Activated CD4-positive, alpha-beta memory T cell treated with anti-CD3 and anti-CD28 coated beads, Interleukin-2, amount 10 ng/mL, durations not matched to agents 7 days and 5 days (primary cell): Measurements from ENCODE around the gene DOK6. TPM values are rescaled to one million over a fixed set of nuclear protein-coding genes. Genes with fewer than 3 reads are reported as not detected.

Source experiments
- CTCF ChIA-PET: fragments of 350-600 bp; sonication (Branson Sonifier 250); formaldehyde crosslinking; loops from one replicate; lab custom pipeline; 2021; ENCODE audit warnings: antibody characterized with exemption, inconsistent platforms; lab: Charles Lee
- POLR2A ChIA-PET: fragments of 350-600 bp; sonication (Branson Sonifier 250); formaldehyde crosslinking; loops from one replicate; lab custom pipeline; 2021; ENCODE audit warnings: antibody characterized with exemption; lab: Charles Lee
- DNase-seq: peaks from one replicate; pipeline ENCODE4 v3.0.0-alpha.2; 2020
- H3K27ac Mint-ChIP-seq: one replicate; pipeline ENCODE4 v1.8.0; 2021; ENCODE audit warnings: mild to moderate bottlenecking, mixed read lengths
- H3K27me3 Mint-ChIP-seq: one replicate; pipeline ENCODE4 v1.8.0; 2021; ENCODE audit warnings: mixed read lengths
- H3K36me3 Mint-ChIP-seq: one replicate; pipeline ENCODE4 v1.8.0; 2021; ENCODE audit warnings: low read depth, mixed read lengths
- H3K4me1 Mint-ChIP-seq: one replicate; pipeline ENCODE4 v1.8.0; 2021; ENCODE audit warnings: mixed read lengths
- H3K4me3 Mint-ChIP-seq: one replicate; pipeline ENCODE4 v1.8.0; 2021; ENCODE audit warnings: mild to moderate bottlenecking, mixed read lengths
- H3K9me3 Mint-ChIP-seq: one replicate; pipeline ENCODE4 v1.8.0; 2021; ENCODE audit warnings: mixed read lengths
- total RNA-seq, 2 experiments: library from RNA; stranded (reverse); gene quantifications; one replicate each; pipeline ENCODE4 v1.2.3, GENCODE V29; 2021

The DOK6 gene
- total RNA-seq, 2 experiments from 2014 or later: not detected

DNA sequence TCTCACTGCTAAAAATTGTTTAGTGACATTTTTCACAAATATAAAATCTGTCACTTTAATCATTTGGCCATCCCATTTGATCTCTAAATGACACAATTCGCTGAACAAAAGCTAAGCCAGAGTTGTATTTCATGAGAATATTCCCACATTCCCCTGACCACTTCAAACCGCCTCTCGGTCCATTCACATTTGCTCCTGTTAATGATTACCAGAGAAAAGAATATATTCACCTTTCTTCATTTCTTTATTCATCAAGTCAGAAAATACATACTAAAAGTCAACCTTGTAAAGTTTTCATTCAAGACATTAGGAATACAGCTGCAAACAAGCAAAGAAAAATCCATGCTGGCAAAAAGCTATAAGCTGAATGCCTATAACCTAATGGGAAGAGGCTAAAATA, 225.5 kb downstream of the DOK6 start:
- no peaks in the 10 kb centered on the region for H3K9me3 Mint-ChIP-seq
- ChIA-PET CTCF (no interaction called here), POLR2A (no interaction called here)
- no peaks in the 10 kb centered on the region for H3K36me3 Mint-ChIP-seq
- no peak overlapping the region for H3K4me3 Mint-ChIP-seq
- no peak overlapping the region for H3K27ac Mint-ChIP-seq
- no peaks in the 10 kb centered on the region for H3K4me1 Mint-ChIP-seq
- H3K27me3 Mint-ChIP-seq: peaks cover 1% of the 10 kb centered on the region
- no peak for DNase-seq

DNA sequence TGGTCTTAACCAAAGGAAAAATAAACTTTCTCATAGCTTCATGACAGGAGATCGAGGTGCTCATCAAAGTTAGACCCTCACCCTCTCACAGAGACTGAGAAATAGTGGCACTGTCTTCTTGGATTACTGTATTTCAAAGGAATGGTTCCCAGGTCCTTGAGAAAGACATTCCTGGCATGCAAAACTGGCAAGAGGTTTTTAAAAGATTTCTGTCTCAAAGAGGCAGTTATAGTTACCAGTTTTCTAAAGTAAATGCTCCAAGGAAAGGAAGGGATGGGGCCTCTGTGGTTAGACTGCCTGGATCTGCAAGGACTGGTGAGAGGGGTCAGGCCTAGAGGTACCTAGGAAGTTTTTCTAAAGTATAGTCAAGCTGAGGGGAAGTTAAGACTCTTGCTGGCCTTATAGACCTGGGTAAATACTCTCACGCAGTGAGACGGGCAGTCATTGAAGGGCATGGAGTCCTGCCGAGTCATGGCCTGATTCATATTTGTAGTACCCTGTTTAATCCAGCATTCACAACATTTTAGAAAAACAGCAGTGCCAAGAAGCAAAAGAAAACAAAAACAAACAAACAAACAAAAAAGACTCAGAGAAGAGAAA, 226.1 kb downstream of the DOK6 start:
- no peaks in the 10 kb centered on the region for H3K9me3 Mint-ChIP-seq
- DNase-seq: no peak
- POLR2A ChIA-PET: no interaction called here
- CTCF ChIA-PET: no interaction called here
- H3K27me3 Mint-ChIP-seq: peaks cover 1% of the 10 kb centered on the region
- no peak overlapping the region for H3K4me3 Mint-ChIP-seq
- H3K36me3 Mint-ChIP-seq: no peaks in the 10 kb centered on the region
- no peaks in the 10 kb centered on the region for H3K4me1 Mint-ChIP-seq
- H3K27ac Mint-ChIP-seq: no peak overlapping the region

DNA sequence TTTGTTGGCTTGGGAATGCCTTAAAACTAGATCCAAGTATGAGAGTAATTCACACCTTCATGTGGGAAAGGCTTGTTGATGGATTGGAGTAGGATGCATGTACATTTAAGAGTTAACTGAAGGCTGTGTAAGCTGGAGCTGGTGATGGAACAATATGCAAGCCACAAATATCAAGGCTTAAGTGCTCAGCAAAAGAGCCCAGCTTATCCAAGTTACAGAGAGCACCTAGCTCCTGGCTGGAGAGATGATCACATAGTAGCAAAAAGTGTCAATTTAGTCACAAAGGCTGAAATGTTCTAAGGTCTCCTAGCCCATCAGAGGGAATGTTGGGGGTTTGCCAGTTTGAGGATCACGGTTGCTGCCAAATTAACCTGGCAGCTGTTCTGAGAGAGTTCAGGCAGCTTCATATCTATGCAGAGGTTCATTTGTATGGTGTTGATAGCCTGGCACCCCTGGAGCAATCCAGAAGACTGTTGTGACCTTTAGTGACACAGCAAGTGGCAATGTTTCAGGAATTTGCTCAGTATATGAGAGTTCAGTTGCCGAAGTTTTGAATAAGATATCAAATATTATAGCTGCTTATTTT, 228.2 kb downstream of the DOK6 start:
- no peak overlapping the region for H3K4me3 Mint-ChIP-seq
- no peaks in the 10 kb centered on the region for H3K4me1 Mint-ChIP-seq
- peaks cover 1% of the 10 kb centered on the region for H3K27me3 Mint-ChIP-seq
- DNase-seq: no peak
- H3K9me3 Mint-ChIP-seq: no peaks in the 10 kb centered on the region
- no peak overlapping the region for H3K27ac Mint-ChIP-seq
- POLR2A ChIA-PET: no interaction called here
- H3K36me3 Mint-ChIP-seq: no peaks in the 10 kb centered on the region
- CTCF ChIA-PET: no interaction called here

DNA sequence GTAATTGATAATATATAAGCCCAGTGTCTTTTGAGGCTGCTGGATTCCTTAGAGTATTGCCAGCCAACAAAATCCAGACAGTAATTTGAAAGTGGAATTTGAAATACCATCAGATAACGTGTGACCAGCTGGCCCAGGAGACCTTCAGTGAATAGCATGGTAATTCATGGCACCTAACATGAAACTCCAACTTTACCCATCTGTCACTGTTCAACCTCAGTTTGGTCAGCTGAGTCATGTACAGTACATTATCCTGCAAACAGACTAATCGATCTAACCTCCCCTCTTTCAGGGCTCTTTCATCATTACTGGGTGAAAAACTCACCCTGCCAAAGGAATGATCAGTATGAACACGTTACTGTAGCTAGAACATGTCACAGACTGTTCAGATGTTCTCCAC, 230.6 kb downstream of the DOK6 start:
- ChIA-PET CTCF (no interaction called here), POLR2A (no interaction called here)
- DNase-seq: no peak
- peaks cover 1% of the 10 kb centered on the region for H3K27me3 Mint-ChIP-seq
- H3K4me3 Mint-ChIP-seq: no peak overlapping the region
- no peaks in the 10 kb centered on the region for H3K36me3 Mint-ChIP-seq
- no peaks in the 10 kb centered on the region for H3K4me1 Mint-ChIP-seq
- no peak overlapping the region for H3K27ac Mint-ChIP-seq
- no peaks in the 10 kb centered on the region for H3K9me3 Mint-ChIP-seq

DNA sequence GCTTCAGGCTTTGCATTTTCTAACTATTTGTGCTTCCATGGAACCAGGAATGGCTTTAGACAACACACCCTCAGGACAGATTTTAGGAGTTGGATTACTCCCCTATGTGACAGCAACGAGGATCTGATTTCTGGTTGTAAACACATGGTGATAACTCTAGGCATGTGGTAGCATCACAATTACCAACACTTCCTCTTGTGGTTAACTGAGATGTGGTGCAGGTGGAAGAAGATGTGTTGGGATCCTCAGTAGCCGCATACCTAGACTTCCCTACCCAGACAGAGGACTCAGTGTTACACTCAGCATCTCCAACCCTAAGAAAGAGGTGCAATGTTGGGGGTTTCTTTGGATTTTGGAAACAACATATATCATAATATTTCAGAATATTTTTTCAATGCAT, 234.8 kb downstream of the DOK6 start:
- H3K9me3 Mint-ChIP-seq: no peaks in the 10 kb centered on the region
- no peak overlapping the region for H3K4me3 Mint-ChIP-seq
- ChIA-PET CTCF (no interaction called here), POLR2A (no interaction called here)
- H3K27me3 Mint-ChIP-seq: no peaks in the 10 kb centered on the region
- DNase-seq: no peak
- H3K4me1 Mint-ChIP-seq: no peaks in the 10 kb centered on the region
- no peaks in the 10 kb centered on the region for H3K36me3 Mint-ChIP-seq
- H3K27ac Mint-ChIP-seq: no peak overlapping the region

DNA sequence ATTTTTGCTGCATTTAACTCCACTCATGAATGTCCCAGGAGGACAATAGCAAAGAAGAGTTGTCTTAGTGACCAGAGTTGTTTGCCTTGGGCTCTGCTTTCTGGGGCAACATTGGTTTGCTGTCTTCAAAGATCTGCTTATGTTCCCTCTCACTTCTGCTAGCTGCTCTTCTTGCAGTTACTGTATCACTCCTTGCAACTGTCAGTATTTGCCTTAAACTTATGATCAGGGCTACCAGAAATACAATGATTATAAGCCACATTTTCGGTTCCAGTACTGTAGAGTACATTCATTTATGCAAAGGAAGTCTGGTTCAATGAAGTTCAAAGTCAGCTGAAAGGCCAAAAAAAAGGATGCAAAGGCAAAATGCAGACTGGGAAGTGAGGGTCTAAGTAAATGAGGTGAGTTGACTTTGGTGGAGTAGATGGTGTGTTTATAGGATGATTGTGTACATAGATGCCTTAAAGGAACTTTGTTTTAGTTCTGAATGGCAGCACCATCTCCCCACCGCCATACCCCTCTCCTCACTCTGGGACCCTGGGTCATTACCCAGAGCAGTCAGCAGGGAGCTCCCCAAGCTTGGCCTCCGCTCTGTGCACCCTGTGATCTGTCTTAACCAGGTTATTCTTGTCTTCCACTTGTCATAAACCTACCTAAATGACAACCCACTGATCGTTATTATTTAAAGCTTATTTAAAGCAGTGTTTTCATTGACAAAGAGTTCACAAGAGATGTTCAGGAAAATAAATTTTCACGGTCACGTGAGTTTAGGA, 236.0 kb downstream of the DOK6 start:
- DNase-seq: no peak
- Mint-ChIP-seq H3K4me3 (no peak overlapping the region), H3K27me3 (no peaks in the 10 kb centered on the region), H3K36me3 (no peaks in the 10 kb centered on the region), H3K27ac (no peak overlapping the region), H3K9me3 (no peaks in the 10 kb centered on the region), H3K4me1 (no peaks in the 10 kb centered on the region)
- POLR2A ChIA-PET: no interaction called here
- CTCF ChIA-PET: interaction anchor here (0.6 to 0.7 kb wide), 2 partner anchors 213 to 451 kb away, joined by 3 to 4 read pairs; no protein-coding TSS in a partner anchor

DNA sequence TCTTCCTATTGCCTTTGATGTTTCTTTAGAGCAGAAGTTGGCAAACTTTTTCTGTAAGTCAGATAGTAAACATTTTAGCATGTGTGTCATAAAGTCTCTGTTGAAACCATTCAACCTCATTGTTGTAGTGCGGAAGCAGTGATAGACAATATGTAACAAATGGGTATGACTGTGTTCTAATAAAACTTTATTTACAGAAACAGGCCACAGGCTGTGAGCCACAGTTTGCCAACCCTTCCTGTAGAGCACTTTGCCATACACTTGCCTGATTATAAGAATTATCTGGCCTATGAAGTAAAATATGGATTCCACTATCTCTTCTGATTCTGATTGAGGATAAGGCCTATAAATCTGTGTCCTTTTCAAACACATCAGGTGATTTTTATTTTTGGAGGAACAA, 237.4 kb downstream of the DOK6 start:
- no peaks in the 10 kb centered on the region for H3K9me3 Mint-ChIP-seq
- H3K4me1 Mint-ChIP-seq: no peaks in the 10 kb centered on the region
- POLR2A ChIA-PET: no interaction called here
- no peak overlapping the region for H3K4me3 Mint-ChIP-seq
- no peak for DNase-seq
- no peaks in the 10 kb centered on the region for H3K27me3 Mint-ChIP-seq
- H3K36me3 Mint-ChIP-seq: no peaks in the 10 kb centered on the region
- CTCF ChIA-PET: no interaction called here
- no peak overlapping the region for H3K27ac Mint-ChIP-seq

DNA sequence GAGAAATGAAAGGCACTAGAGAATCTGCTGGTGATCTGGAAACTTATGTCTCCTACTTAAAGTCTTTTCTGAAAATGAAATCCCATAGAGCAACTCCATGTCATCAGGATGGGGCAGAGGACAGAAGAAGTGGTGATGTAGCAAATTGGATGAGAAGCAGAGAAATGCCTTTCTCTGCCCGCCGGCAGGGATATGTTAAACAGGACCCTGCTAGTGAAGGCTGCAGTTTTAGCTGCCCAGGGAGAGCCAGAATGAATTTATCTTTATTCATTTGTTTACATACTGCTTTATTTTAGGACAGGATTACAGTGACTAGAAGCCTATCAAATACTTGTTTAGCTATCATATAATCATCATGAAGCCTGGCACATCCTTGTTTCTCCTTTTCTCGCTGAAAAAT, 247.0 kb downstream of the DOK6 start:
- H3K36me3 Mint-ChIP-seq: no peaks in the 10 kb centered on the region
- ChIA-PET POLR2A (no interaction called here), CTCF (no interaction called here)
- H3K9me3 Mint-ChIP-seq: no peaks in the 10 kb centered on the region
- no peaks in the 10 kb centered on the region for H3K27me3 Mint-ChIP-seq
- H3K27ac Mint-ChIP-seq: no peak overlapping the region
- no peak overlapping the region for H3K4me3 Mint-ChIP-seq
- no peak for DNase-seq
- no peaks in the 10 kb centered on the region for H3K4me1 Mint-ChIP-seq

DNA sequence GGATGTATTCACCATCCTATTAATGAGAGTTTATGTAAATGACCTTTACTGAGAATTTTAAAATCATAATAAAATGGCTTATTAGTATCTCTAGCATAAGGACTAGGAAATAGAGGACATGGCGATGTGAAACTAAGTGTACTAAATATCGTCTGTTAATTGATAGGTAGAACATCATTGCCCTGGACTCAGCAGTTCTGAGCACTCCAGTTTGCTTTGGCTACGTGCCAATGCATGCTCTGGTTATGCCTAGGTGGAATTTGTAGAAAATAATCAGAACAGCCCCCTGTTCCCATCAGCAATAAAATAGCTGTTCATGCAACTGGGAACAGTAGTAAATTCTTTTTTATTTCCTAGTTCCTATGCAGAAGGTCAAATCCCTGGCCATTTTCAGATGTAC, 247.8 kb downstream of the DOK6 start:
- ChIA-PET POLR2A (no interaction called here), CTCF (no interaction called here)
- no peak overlapping the region for H3K4me3 Mint-ChIP-seq
- H3K36me3 Mint-ChIP-seq: no peaks in the 10 kb centered on the region
- no peaks in the 10 kb centered on the region for H3K9me3 Mint-ChIP-seq
- H3K27me3 Mint-ChIP-seq: no peaks in the 10 kb centered on the region
- no peaks in the 10 kb centered on the region for H3K4me1 Mint-ChIP-seq
- H3K27ac Mint-ChIP-seq: no peak overlapping the region
- DNase-seq: no peak

DNA sequence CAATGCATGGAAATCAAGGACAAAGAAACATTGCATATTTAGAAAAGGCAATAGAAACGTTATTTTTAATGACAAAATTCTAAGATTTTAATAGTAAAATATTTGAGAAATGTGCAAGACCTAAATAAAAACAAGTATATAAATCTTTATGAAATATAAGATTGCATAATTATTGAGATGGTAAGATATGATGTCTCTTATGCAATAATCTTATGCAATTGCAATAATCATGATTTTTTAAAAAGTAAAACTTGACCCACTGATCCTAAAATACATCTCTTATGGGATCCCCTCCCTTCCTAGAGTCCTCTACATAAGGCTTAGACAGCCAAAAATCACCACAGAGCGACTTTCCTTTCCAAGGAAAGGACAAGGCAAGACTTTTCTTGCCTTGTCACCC, 249.0 kb downstream of the DOK6 start:
- Mint-ChIP-seq H3K36me3 (no peaks in the 10 kb centered on the region), H3K4me3 (no peak overlapping the region), H3K4me1 (no peaks in the 10 kb centered on the region), H3K9me3 (no peaks in the 10 kb centered on the region), H3K27me3 (no peaks in the 10 kb centered on the region), H3K27ac (no peak overlapping the region)
- ChIA-PET CTCF (no interaction called here), POLR2A (no interaction called here)
- no peak for DNase-seq

DNA sequence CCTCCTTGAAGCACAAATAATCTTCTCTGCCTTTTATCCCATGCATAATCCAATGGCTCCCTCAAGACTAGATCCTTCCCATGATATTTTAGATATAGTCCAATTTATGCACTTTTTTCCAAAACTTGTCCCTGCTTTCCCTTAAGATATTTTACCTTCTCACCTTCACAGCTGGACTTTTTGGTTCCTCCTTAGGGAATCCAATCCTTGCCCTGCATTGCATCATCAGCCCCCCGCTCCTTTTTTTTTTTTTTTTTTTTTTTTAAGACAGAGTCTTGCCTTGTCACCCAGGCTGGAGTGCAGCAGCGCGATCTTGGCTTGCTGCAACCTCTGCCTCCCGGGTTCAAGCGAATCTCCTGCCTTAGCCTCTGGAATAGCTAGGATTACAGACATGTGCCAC, 250.6 kb downstream of the DOK6 start:
- Mint-ChIP-seq H3K36me3 (no peaks in the 10 kb centered on the region), H3K4me3 (no peak overlapping the region), H3K27me3 (peaks cover 4% of the 10 kb centered on the region), H3K4me1 (no peaks in the 10 kb centered on the region), H3K27ac (no peak overlapping the region), H3K9me3 (no peaks in the 10 kb centered on the region)
- no peak for DNase-seq
- ChIA-PET CTCF (no interaction called here), POLR2A (no interaction called here)

DNA sequence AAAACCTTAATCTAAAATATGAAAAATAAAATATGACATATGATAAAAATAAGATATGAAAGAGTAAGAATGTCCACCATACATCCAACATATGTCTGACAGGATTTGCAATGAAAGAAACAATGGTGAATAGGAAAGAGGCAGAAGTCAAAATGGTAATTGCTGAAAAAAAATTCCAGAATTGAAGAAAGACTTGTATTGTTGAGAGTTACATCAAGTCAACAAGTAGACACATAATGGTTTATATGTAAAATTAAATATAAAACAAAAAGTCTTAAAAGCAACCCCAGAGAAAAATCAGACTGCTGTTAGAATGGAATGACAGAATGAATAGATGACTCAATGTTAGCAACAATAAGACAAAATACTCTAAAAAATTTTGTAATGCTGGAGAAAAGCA, 255.1 kb downstream of the DOK6 start:
- Mint-ChIP-seq H3K36me3 (no peaks in the 10 kb centered on the region), H3K9me3 (no peaks in the 10 kb centered on the region), H3K4me3 (no peak overlapping the region), H3K27me3 (peaks cover 6% of the 10 kb centered on the region), H3K4me1 (no peaks in the 10 kb centered on the region), H3K27ac (no peak overlapping the region)
- no peak for DNase-seq
- POLR2A ChIA-PET: no interaction called here
- CTCF ChIA-PET: no interaction called here

DNA sequence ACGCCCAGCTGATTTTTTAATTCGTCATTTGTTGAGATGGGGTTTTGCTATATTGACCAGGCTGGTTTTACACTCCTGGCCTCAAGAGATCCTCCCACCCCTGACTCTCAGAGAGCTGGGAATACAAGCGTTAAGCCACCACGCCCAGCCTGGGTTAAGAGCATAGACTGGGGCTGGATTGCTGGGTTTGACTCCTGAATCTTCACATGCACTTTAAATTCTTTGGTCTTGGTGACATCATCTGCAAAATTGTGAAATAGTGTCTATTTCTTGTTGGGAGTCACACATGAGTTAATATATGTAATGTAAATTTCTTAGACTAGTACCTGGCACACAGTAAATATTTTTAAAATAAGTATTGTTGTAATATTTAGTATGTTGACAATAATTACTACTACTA, 257.4 kb downstream of the DOK6 start:
- Mint-ChIP-seq H3K27ac (no peak overlapping the region), H3K9me3 (no peaks in the 10 kb centered on the region), H3K36me3 (no peaks in the 10 kb centered on the region), H3K4me3 (no peak overlapping the region), H3K27me3 (peaks cover 6% of the 10 kb centered on the region), H3K4me1 (no peaks in the 10 kb centered on the region)
- no peak for DNase-seq
- POLR2A ChIA-PET: no interaction called here
- CTCF ChIA-PET: no interaction called here

DNA sequence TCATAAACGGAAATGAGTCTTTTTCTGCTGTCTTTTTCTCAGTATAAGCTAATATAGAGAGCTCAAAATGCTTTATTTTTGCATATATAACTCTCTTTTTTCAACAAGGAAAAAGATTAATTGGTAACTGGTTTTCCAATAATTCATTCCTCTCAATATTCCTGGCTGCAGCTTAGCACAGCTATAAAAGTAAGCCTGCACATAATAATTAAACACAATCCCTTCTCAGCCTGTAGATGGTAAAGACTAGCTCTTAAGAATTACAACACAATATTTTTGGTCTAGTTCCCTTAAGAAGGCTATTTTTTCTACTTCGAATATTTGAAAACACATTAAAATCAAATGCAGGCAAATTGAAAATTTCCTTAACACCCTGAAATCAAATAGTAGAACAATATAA, 258.0 kb downstream of the DOK6 start:
- no peak for DNase-seq
- ChIA-PET POLR2A (no interaction called here), CTCF (no interaction called here)
- no peak overlapping the region for H3K4me3 Mint-ChIP-seq
- H3K27ac Mint-ChIP-seq: no peak overlapping the region
- H3K9me3 Mint-ChIP-seq: no peaks in the 10 kb centered on the region
- peaks cover 6% of the 10 kb centered on the region for H3K27me3 Mint-ChIP-seq
- H3K36me3 Mint-ChIP-seq: no peaks in the 10 kb centered on the region
- no peaks in the 10 kb centered on the region for H3K4me1 Mint-ChIP-seq
